IMR-90 (cell line): ENCODE results near the gene SLC6A13.

Experiments used
- MAFK ChIP-seq: IDR thresholded peaks from 2 replicates; pipeline ENCODE4 v1.6.1; 2012; ENCODE audit warnings: low read depth, low read length, improper control_type of control experiment
- NFE2L2 ChIP-seq: fragments of 150-350 bp; IDR thresholded peaks from 2 replicates; pipeline ENCODE4 v1.6.1; 2016; ENCODE audit warnings: low read depth, mild to moderate bottlenecking, low read length
- TF ChIP-seq, protein P1 (sequence below): conservative IDR thresholded peaks from 2 replicates; pipeline ENCODE4 v1.5.1; 2012; ENCODE audit warnings: mild to moderate bottlenecking, low read depth, low read length, improper control_type of control experiment

DNA sequence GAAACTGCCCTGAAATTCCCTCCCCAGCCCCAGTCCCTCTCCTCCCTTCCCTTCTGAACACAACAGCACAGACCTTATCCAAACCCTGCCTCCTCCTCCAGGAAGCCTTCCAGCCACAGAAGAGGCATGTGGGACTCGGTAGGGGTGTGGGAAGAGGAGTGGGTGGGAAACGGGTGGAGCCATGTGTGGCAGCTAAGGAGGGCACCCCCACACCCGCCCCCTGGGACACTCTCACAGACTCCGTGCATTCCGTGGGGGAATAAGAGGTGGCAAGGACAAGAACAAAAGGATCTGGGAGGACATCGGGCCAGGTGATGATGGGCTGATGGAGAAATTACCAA is 73.0 kb downstream of the SLC6A13 start:
- no peak for TF ChIP-seq NFE2L2
- TF ChIP-seq, protein P1, sequence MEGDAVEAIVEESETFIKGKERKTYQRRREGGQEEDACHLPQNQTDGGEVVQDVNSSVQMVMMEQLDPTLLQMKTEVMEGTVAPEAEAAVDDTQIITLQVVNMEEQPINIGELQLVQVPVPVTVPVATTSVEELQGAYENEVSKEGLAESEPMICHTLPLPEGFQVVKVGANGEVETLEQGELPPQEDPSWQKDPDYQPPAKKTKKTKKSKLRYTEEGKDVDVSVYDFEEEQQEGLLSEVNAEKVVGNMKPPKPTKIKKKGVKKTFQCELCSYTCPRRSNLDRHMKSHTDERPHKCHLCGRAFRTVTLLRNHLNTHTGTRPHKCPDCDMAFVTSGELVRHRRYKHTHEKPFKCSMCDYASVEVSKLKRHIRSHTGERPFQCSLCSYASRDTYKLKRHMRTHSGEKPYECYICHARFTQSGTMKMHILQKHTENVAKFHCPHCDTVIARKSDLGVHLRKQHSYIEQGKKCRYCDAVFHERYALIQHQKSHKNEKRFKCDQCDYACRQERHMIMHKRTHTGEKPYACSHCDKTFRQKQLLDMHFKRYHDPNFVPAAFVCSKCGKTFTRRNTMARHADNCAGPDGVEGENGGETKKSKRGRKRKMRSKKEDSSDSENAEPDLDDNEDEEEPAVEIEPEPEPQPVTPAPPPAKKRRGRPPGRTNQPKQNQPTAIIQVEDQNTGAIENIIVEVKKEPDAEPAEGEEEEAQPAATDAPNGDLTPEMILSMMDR = no peak
- TF ChIP-seq MAFK = no peak
